Activated naive CD4-positive, alpha-beta T cell treated with anti-CD3 and anti-CD28 coated beads, Interleukin-2, amount 50 U/mL, for 24 hours (primary cell): ENCODE measurements around the gene ENTPD8.
"Not testable (repeated sequence)": the region's sequence is repeated elsewhere in the genome, so short reads cannot be mapped to it uniquely, and the experiment has no call there.

Experiments used
- H3K27ac Mint-ChIP-seq: one replicate; pipeline ENCODE4 v1.8.0; 2021; ENCODE audit warnings: mild to moderate bottlenecking, mixed read lengths
- H3K27me3 Mint-ChIP-seq: one replicate; pipeline ENCODE4 v1.8.0; 2021; ENCODE audit warnings: mixed read lengths
- H3K36me3 Mint-ChIP-seq: one replicate; pipeline ENCODE4 v1.8.0; 2021; ENCODE audit warnings: mixed read lengths
- H3K4me1 Mint-ChIP-seq: one replicate; pipeline ENCODE4 v1.8.0; 2021; ENCODE audit warnings: mixed read lengths
- H3K4me3 Mint-ChIP-seq: one replicate; pipeline ENCODE4 v1.8.0; 2021; ENCODE audit warnings: mild to moderate bottlenecking, mixed read lengths
- H3K9me3 Mint-ChIP-seq: one replicate; pipeline ENCODE4 v1.8.0; 2021; ENCODE audit warnings: mixed read lengths

ENTPD8 gene

DNA sequence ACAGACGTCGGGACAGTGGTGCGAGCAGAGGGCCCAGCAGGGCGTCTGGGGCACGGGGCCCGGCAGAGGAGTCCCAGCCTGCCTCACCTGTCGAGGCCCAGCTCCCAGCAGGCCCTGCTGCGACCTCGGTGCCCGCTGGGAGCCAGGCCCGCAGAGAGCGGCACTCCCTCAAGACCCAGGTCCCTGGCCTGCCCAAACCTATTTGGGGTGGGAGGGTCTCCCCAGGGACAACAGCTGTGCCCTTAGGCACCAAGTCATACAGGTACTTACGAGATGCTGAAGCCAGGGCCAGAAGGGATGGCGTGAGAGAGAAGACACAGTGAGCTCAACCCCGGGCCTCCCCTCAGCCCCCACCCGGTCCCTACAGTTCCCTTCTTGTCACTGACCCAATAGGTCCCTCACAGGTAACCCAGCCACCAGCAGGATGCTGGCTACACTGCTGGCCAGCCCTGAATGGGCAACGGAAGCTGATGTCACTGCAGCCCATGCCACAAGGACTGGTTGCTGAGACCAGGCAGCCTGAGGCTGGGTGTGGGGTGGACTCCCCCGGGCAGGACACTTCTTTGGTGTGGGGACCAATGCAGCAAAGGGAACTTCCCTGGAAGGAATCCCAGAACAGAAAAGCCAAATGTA is 14.3 kb upstream of the ENTPD8 start:
- H3K27me3 Mint-ChIP-seq, result no peaks in the 10 kb centered on the region
- peak overlapping the region; percentile 38 for H3K4me3 Mint-ChIP-seq
- H3K4me1 Mint-ChIP-seq, result peaks cover 37% of the 10 kb centered on the region
- H3K9me3 Mint-ChIP-seq, result no peaks in the 10 kb centered on the region
- peaks cover 5% of the 10 kb centered on the region for H3K36me3 Mint-ChIP-seq
- no peak overlapping the region for H3K27ac Mint-ChIP-seq

DNA sequence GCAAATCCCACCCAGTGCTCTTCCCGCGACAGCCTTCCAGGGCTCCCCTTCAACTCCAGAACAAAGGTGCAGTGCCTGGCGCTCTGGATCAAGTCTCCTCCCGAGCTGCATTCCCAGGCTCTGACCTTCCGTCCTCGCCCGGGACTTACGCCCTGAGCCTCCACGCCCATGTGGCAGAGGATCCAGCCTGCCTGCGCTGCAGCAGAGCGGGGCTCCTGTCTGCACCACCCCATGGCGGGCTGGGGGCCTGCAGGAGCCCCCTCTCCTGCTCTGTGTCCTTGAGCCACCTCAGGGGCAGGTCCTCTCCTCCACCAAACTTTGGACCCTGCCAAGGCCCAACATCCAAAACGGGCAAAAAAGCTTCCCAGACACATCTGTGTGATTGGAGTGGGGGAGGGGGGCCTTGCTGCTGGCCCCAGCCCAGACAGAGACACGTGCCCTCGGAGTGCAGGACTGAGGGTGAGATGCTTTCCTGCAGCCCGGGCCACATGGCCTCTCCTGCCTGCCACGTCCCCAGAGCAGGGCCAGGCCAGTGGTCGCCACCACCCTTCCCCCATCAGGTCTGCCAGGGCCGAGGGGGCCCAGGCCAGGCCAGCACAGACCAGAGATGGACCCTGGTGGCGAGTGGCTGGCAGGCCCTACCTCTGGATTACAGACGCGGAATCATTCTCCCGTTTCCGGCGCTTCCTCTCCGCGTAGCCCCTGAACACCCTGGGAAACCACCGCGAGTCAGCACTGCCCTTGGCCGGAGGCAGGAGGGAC is 13.6 kb upstream of the ENTPD8 start:
- Mint-ChIP-seq H3K4me3 (peak overlapping the region; percentile 51), H3K9me3 (no peaks in the 10 kb centered on the region), H3K27ac (no peak overlapping the region), H3K36me3 (peaks cover 5% of the 10 kb centered on the region), H3K27me3 (no peaks in the 10 kb centered on the region), H3K4me1 (peaks cover 39% of the 10 kb centered on the region)

DNA sequence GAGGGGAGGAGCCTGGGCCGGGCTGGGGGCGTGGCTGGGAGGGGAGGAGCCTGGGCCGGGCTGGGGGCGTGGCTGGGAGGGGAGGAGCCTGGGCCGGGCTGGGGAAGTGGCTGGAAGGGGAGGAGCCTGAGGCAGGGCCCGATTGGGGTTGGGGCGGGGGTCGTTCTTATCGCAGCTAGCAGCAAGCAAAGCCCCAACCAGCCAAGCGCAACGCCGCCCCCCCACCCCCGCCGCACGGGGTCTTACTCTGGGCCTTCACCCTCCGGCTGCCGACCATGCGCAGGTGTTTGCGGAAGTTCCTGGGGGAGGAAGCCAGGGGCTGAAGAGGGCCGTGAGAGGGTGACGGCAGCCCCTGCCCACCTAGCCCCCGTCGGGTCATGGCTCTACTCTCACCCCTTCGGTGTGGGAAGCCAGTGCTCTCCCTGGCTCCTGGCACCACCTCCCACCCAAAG is 13.0 kb upstream of the ENTPD8 start:
- H3K4me3 Mint-ChIP-seq, result peak overlapping the region; percentile 51
- no peaks in the 10 kb centered on the region for H3K9me3 Mint-ChIP-seq
- no peaks in the 10 kb centered on the region for H3K27me3 Mint-ChIP-seq
- peaks cover 5% of the 10 kb centered on the region for H3K36me3 Mint-ChIP-seq
- H3K27ac Mint-ChIP-seq, result no peak overlapping the region
- H3K4me1 Mint-ChIP-seq, result peaks cover 36% of the 10 kb centered on the region

DNA sequence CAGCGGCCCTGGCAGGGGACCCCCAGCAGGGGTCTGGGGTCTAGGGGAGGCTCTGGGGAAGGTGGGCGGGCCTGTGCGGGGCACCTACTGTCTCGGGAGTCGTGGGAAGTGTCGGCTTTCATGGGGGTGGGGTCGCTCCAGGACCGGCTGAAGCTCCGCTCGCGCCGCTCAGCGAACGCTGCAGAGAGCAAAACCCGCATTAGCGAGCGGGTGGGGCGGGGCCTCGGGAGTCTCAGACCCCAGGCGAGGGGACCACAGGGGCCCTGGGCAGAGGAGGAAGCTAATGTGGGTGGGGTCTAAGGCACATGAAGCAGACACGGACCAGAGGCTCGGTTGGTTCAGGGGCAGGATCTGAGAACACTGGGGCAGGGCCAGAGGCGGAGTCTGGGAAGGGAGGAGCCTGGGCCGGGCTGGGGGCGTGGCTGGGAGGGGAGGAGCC is 12.5 kb upstream of the ENTPD8 start:
- H3K36me3 Mint-ChIP-seq, result peaks cover 5% of the 10 kb centered on the region

GRCh38 chr9:137452761-137453642 is 11.8 kb upstream of the ENTPD8 start:
- Mint-ChIP-seq H3K4me3 (no peak overlapping the region), H3K36me3 (peaks cover 5% of the 10 kb centered on the region), H3K9me3 (no peaks in the 10 kb centered on the region), H3K4me1 (peaks cover 36% of the 10 kb centered on the region), H3K27ac (no peak overlapping the region), H3K27me3 (no peaks in the 10 kb centered on the region)

More for the DNA sequence above, 12.5 kb upstream of the ENTPD8 start:
- peak overlapping the region; percentile 36 for H3K4me3 Mint-ChIP-seq
- peaks cover 36% of the 10 kb centered on the region for H3K4me1 Mint-ChIP-seq
- no peaks in the 10 kb centered on the region for H3K27me3 Mint-ChIP-seq
- H3K9me3 Mint-ChIP-seq, result no peaks in the 10 kb centered on the region
- H3K27ac Mint-ChIP-seq, result no peak overlapping the region

GRCh38 chr9:137452006-137452760 is 11.0 kb upstream of the ENTPD8 start:
- Mint-ChIP-seq H3K9me3 (no peaks in the 10 kb centered on the region), H3K27me3 (no peaks in the 10 kb centered on the region), H3K4me1 (peaks cover 38% of the 10 kb centered on the region), H3K4me3 (peak overlapping the region; percentile 33), H3K27ac (no peak overlapping the region), H3K36me3 (peaks cover 5% of the 10 kb centered on the region)

DNA sequence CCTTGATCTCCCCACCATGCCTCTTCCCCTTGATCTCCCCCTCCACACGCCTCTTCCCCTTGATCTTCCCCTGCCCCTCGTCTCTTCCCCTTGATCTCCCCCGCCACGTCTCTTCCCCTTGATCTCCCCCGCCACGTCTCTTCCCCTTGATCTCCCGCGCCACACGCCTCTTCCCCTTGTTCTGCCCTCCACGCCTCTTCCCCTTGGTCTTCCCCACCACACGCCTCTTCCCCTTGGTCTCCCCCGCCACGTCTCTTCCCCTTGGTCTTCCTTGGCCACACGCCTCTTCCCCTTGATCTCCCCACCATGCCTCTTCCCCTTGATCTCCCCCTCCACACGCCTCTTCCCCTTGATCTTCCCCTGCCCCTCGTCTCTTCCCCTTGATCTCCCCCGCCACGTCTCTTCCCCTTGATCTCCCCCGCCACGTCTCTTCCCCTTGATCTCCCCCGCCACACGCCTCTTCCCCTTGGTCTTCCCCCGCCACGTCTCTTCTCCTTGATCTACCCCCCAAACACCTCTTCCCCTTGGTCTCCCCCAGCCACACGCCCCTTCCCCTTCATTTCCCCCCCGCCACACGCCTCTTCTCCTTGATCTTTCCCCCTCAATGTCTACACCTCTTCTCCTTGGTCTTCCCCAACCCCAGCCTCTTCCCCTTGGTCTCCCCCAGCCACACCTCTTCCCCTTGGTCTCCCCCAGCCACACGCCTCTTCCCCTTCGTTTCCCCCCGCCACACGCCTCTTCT is 10.3 kb upstream of the ENTPD8 start:
- peaks cover 37% of the 10 kb centered on the region for H3K4me1 Mint-ChIP-seq
- not testable (repeated sequence) for H3K27me3 Mint-ChIP-seq, H3K9me3 Mint-ChIP-seq, H3K4me3 Mint-ChIP-seq, H3K36me3 Mint-ChIP-seq, H3K27ac Mint-ChIP-seq

- not testable (repeated sequence) for H3K9me3 Mint-ChIP-seq, H3K4me3 Mint-ChIP-seq, H3K27me3 Mint-ChIP-seq, H3K27ac Mint-ChIP-seq, H3K36me3 Mint-ChIP-seq
- peaks cover 30% of the 10 kb centered on the region for H3K4me1 Mint-ChIP-seq
Observed at GRCh38 chr9:137450539-137451222, 9.5 kb upstream of the ENTPD8 start.

DNA sequence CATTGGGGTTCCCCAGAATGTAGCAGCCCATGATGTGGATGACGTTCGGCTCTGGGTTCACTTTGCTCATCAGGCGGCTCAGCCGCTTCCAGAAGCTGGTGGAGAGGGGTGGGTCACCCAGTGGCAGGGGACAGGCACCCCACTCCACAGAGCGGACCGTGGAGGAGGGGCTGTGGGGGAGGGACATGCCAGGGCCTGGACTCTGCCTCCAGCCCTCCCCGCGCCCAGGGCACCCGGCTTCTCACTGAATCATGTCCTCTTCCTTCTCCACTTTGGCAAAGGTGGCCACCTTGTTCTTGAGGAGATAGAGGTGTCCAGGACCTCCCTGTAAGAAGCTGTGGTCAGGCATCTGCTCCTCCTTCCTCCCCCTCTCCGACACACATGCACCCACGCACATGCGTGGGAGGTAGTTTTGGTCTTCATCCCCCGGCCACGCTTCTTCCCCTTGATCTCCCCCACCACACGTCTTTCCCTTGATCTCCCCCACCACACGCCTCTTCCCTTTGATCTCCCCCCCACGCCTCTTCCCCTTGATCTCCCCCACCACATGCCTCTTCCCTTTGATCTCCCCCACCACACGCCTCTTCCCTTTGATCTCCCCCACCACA is 8.9 kb upstream of the ENTPD8 start:
- H3K4me3 Mint-ChIP-seq, result no peak overlapping the region
- peaks cover 2% of the 10 kb centered on the region for H3K36me3 Mint-ChIP-seq
- H3K27me3 Mint-ChIP-seq, result no peaks in the 10 kb centered on the region

GRCh38 chr9:137449081-137449844 is 8.1 kb upstream of the ENTPD8 start:
- Mint-ChIP-seq H3K27ac (peak overlapping the region; percentile 21), H3K36me3 (peaks cover 2% of the 10 kb centered on the region)

More for the DNA sequence above, 8.9 kb upstream of the ENTPD8 start:
- H3K4me1 Mint-ChIP-seq, result peaks cover 34% of the 10 kb centered on the region
- H3K27ac Mint-ChIP-seq, result no peak overlapping the region
- H3K9me3 Mint-ChIP-seq, result no peaks in the 10 kb centered on the region

DNA sequence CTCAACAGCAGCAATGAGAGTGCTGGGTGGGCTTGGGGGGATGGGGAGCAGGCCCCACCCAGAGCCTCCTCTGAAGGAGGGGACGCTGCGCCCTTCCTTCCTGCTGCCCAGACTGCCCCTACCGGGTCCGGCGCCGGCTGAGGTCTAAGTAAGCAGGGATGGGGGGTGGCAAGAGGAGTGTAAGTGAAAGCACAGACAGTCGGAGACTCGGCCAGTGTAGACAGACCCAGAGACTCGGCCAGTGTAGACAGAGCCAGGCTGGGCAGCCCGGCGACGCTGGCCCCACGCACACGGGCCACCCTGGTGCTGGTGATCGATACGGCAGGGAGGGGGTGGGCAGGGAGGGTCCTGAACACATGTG is 7.4 kb upstream of the ENTPD8 start:
- Mint-ChIP-seq H3K36me3 (peaks cover 2% of the 10 kb centered on the region), H3K27ac (no peak overlapping the region), H3K9me3 (no peaks in the 10 kb centered on the region), H3K4me3 (no peak overlapping the region), H3K27me3 (peaks cover under 1% of the 10 kb centered on the region), H3K4me1 (peaks cover 29% of the 10 kb centered on the region)

More at GRCh38 chr9:137449081-137449844, 8.1 kb upstream of the ENTPD8 start:
- Mint-ChIP-seq H3K4me1 (peaks cover 30% of the 10 kb centered on the region), H3K27me3 (no peaks in the 10 kb centered on the region), H3K9me3 (no peaks in the 10 kb centered on the region), H3K4me3 (no peak overlapping the region)

GRCh38 chr9:137447722-137448601 is 6.8 kb upstream of the ENTPD8 start:
- Mint-ChIP-seq H3K4me3 (no peak overlapping the region), H3K9me3 (no peaks in the 10 kb centered on the region), H3K4me1 (peaks cover 29% of the 10 kb centered on the region), H3K27me3 (peaks cover 3% of the 10 kb centered on the region), H3K36me3 (peaks cover 2% of the 10 kb centered on the region), H3K27ac (no peak overlapping the region)
